H9 (cell line): ENCODE results near the gene MRAP. TPM values are rescaled to one million over a fixed set of nuclear protein-coding genes. Genes with fewer than 3 reads are reported as not detected.

Experiments
- DNase-seq: peaks from one replicate; pipeline ENCODE4 v3.0.0-alpha.2; 2017
- H2AFZ ChIP-seq: one replicate; pipeline ENCODE4 v1.6.1; 2013; ENCODE audit warnings: mild to moderate bottlenecking, low read length, control low read depth, moderate library complexity
- H2AK5ac ChIP-seq: 2 replicates; pipeline ENCODE4 v1.6.1; 2013; ENCODE audit warnings: low read length, control low read depth, mixed read lengths; ENCODE audit not compliant: insufficient read length
- H2BK120ac ChIP-seq: one replicate; pipeline ENCODE4 v1.6.1; 2013; ENCODE audit warnings: low read depth, mild to moderate bottlenecking, low read length, control low read depth, inconsistent platforms; ENCODE audit not compliant: poor library complexity, severe bottlenecking
- H2BK12ac ChIP-seq: 2 replicates; pipeline ENCODE4 v1.6.1; 2013; ENCODE audit warnings: low read length, control low read depth, mixed read lengths, low read depth; ENCODE audit not compliant: insufficient read length
- H2BK15ac ChIP-seq: 2 replicates; pipeline ENCODE4 v1.6.1; 2013; ENCODE audit warnings: low read depth, low read length, control low read depth
- H2BK20ac ChIP-seq: one replicate; pipeline ENCODE4 v1.6.1; 2013; ENCODE audit warnings: low read depth, mild to moderate bottlenecking, low read length, control low read depth, inconsistent platforms; ENCODE audit not compliant: poor library complexity, severe bottlenecking
- H2BK5ac ChIP-seq: 2 replicates; pipeline ENCODE4 v1.6.1; 2013; ENCODE audit warnings: low read length, control low read depth, mixed read lengths; ENCODE audit not compliant: insufficient read length
- H3K14ac ChIP-seq: 2 replicates; pipeline ENCODE4 v1.6.1; 2013; ENCODE audit warnings: low read length, control low read depth; ENCODE audit not compliant: insufficient read depth
- H3K18ac ChIP-seq: 2 replicates; pipeline ENCODE4 v1.6.1; 2013; ENCODE audit warnings: low read depth, mild to moderate bottlenecking, mixed read lengths, low read length, control low read depth; ENCODE audit not compliant: insufficient read length
- H3K23ac ChIP-seq: 2 replicates; pipeline ENCODE4 v1.6.1; 2013; ENCODE audit warnings: low read length, control low read depth, mixed read lengths, low read depth; ENCODE audit not compliant: insufficient read length
- H3K23me2 ChIP-seq: 2 replicates; pipeline ENCODE4 v1.6.1; 2013; ENCODE audit warnings: low read depth, mild to moderate bottlenecking, mixed read lengths, low read length, control low read depth; ENCODE audit not compliant: insufficient read length, poor library complexity, severe bottlenecking
- H3K27ac ChIP-seq: 2 replicates; pipeline ENCODE4 v1.5.1; 2013; ENCODE audit warnings: low read length, control low read depth, mixed read lengths, low read depth; ENCODE audit not compliant: insufficient read length
- H3K27me3 ChIP-seq: 2 replicates; pipeline ENCODE4 v1.6.1; 2013; ENCODE audit warnings: low read length, control low read depth, inconsistent platforms; ENCODE audit not compliant: insufficient read depth
- H3K4ac ChIP-seq: 2 replicates; pipeline ENCODE4 v1.6.1; 2013; ENCODE audit warnings: low read depth, mild to moderate bottlenecking, control low read depth, inconsistent platforms, low read length, moderate library complexity
- H3K4me1 ChIP-seq: 2 replicates; pipeline ENCODE4 v1.6.1; 2013; ENCODE audit warnings: low read length, control low read depth, inconsistent platforms; ENCODE audit not compliant: insufficient read depth
- H3K4me2 ChIP-seq: 2 replicates; pipeline ENCODE4 v1.6.1; 2013; ENCODE audit warnings: low read length, control low read depth, mixed read lengths; ENCODE audit not compliant: insufficient read length, insufficient read depth
- H3K56ac ChIP-seq: 2 replicates; pipeline ENCODE4 v1.6.1; 2013; ENCODE audit warnings: low read depth, mild to moderate bottlenecking, mixed read lengths, low read length, control low read depth; ENCODE audit not compliant: insufficient read length
- H3K79me1 ChIP-seq: 2 replicates; pipeline ENCODE4 v1.6.1; 2013; ENCODE audit warnings: low read depth, mild to moderate bottlenecking, moderate library complexity, low read length, control low read depth, inconsistent platforms; ENCODE audit not compliant: insufficient read depth, poor library complexity, severe bottlenecking
- H3K79me2 ChIP-seq: 2 replicates; pipeline ENCODE4 v1.6.1; 2013; ENCODE audit warnings: low read length, control low read depth, inconsistent platforms; ENCODE audit not compliant: insufficient read depth
- H3K9ac ChIP-seq: 2 replicates; pipeline ENCODE4 v1.6.1; 2013; ENCODE audit warnings: low read length, control low read depth, mixed read lengths; ENCODE audit not compliant: insufficient read length; ENCODE audit errors: extremely low read depth
- H3K9me3 ChIP-seq: one replicate; pipeline ENCODE4 v1.6.1; 2013; ENCODE audit warnings: low read depth, low read length, inconsistent platforms; ENCODE audit not compliant: control insufficient read depth
- H3T11ph ChIP-seq: one replicate; pipeline ENCODE4 v1.6.1; 2013; ENCODE audit warnings: mild to moderate bottlenecking, low read length, control low read depth, inconsistent platforms
- H4K20me1 ChIP-seq: one replicate; pipeline ENCODE4 v1.6.1; 2013; ENCODE audit not compliant: control insufficient read depth, insufficient read length, insufficient read depth
- H4K5ac ChIP-seq: 2 replicates; pipeline ENCODE4 v1.6.1; 2013; ENCODE audit warnings: low read depth, mild to moderate bottlenecking, mixed read lengths, low read length, control low read depth; ENCODE audit not compliant: insufficient read length
- H4K8ac ChIP-seq: replicated peaks from 2 replicates; pipeline ENCODE4 v1.6.1; 2013; ENCODE audit warnings: low read length, control low read depth, mixed read lengths, low read depth; ENCODE audit not compliant: insufficient read length
- H4K91ac ChIP-seq: 2 replicates; pipeline ENCODE4 v1.6.1; 2013; ENCODE audit warnings: low read depth, mild to moderate bottlenecking, moderate library complexity, mixed read lengths, low read length, control low read depth; ENCODE audit not compliant: insufficient read length
- H3K27ac Mint-ChIP-seq, 3 experiments: 2 replicates in 2 of 3; 3 replicates in 1 of 3; pipeline ENCODE4 v1.8.0; 2020 to 2021; ENCODE audit warnings: mixed read lengths in 3 of 3, mild to moderate bottlenecking in 1 of 3, moderate library complexity in 1 of 3
- H3K27me3 Mint-ChIP-seq: 2 replicates; pipeline ENCODE4 v1.8.0; 2021; ENCODE audit warnings: low read depth, mild to moderate bottlenecking, moderate library complexity, mixed read lengths
- H3K36me3 Mint-ChIP-seq, 3 experiments: 2 replicates in 2 of 3; 3 replicates in 1 of 3; pipeline ENCODE4 v1.8.0; 2020 to 2021; ENCODE audit warnings: low read depth in 3 of 3, mixed read lengths in 3 of 3; ENCODE audit not compliant: insufficient read depth in 1 of 3
- H3K4me1 Mint-ChIP-seq, 2 experiments: 2 replicates each; pipeline ENCODE4 v1.8.0; 2020; ENCODE audit warnings: mixed read lengths in 2 of 2
- H3K4me3 Mint-ChIP-seq, 2 experiments: 2 replicates in 1 of 2; 3 replicates in 1 of 2; pipeline ENCODE4 v1.8.0; 2020 to 2021; ENCODE audit warnings: mild to moderate bottlenecking in 2 of 2, mixed read lengths in 2 of 2, moderate library complexity in 1 of 2
- H3K9me3 Mint-ChIP-seq, 2 experiments: 2 replicates in 1 of 2; 3 replicates in 1 of 2; pipeline ENCODE4 v1.8.0; 2020; ENCODE audit warnings: mild to moderate bottlenecking in 2 of 2, mixed read lengths in 2 of 2, moderate library complexity in 1 of 2
- CTCF ChIP-seq: fragments of 200-600 bp; sonication (generic); conservative IDR thresholded peaks from 3 replicates; pipeline ENCODE4 v1.8.0; 2021; ENCODE audit warnings: antibody characterized with exemption, mild to moderate bottlenecking
- WGBS: extraction: QIAGEN DNeasy Blood & Tissue Kit; methylation state at CpG from one replicate; pipeline ENCODE4 v1.1.7; 2013; ENCODE audit warnings: missing lambda C conversion rate, low lambda C conversion rate, mixed read lengths; ENCODE audit not compliant: insufficient read length; ENCODE audit errors: extremely low coverage; 5-methylcytosine and 5-hydroxymethylcytosine counted together
- total RNA-seq: library from RNA; stranded (reverse); gene quantifications from 2 replicates; pipeline ENCODE4 v1.2.1, GENCODE V29; 2021

The MRAP gene
- total RNA-seq, 1 experiment from 2014 or later, result not detected

- Mint-ChIP-seq H3K9me3 (no peaks in the 10 kb centered on the region), H3K4me3 (no peak overlapping the region), H3K36me3 (no peaks in the 10 kb centered on the region), H3K27me3 (peaks cover 3% of the 10 kb centered on the region; the same call in 1 of the 2 replicates), H3K27ac (no peak overlapping the region), H3K4me1 (peaks cover 4 to 5% of the 10 kb centered on the region in 2 experiments; a peak in 3 of 4 replicates)
- no peaks in the 10 kb centered on the region for H3K4me1 ChIP-seq
- H4K8ac ChIP-seq, result no peak overlapping the region
- H2BK120ac ChIP-seq, result no peak overlapping the region
- H3K9me3 ChIP-seq, result no peaks in the 10 kb centered on the region
- no peak overlapping the region for H2BK12ac ChIP-seq
- no peak overlapping the region for H3K4me2 ChIP-seq
- H4K5ac ChIP-seq, result no peak overlapping the region
- no peak overlapping the region for H2BK15ac ChIP-seq
- H3K18ac ChIP-seq, result no peak overlapping the region
- no peaks in the 10 kb centered on the region for H3K79me1 ChIP-seq
- H3K27me3 ChIP-seq, result no peaks in the 10 kb centered on the region
- no peaks in the 10 kb centered on the region for H4K20me1 ChIP-seq
- H2BK5ac ChIP-seq, result no peak overlapping the region
- H2BK20ac ChIP-seq, result no peak overlapping the region
- H3K14ac ChIP-seq, result no peak overlapping the region
- no peak overlapping the region for H3K56ac ChIP-seq
- no peak overlapping the region for H3K4ac ChIP-seq
- H2AK5ac ChIP-seq, result no peak overlapping the region
- H3K23ac ChIP-seq, result no peak overlapping the region
- no peak overlapping the region for H4K91ac ChIP-seq
- H3K9ac ChIP-seq, result no peak overlapping the region
- H3K27ac ChIP-seq, result no peak overlapping the region
- no peak for DNase-seq
- 0 out of 2 replicates have a peak, but pooled peaks cover 1% of the 10 kb centered on the region for H3K79me2 ChIP-seq
- no peak overlapping the region for H2AFZ ChIP-seq
- no peak overlapping the region for H3T11ph ChIP-seq
- H3K23me2 ChIP-seq, result no peaks in the 10 kb centered on the region
- WGBS, result no CpG with 5 or more reads among the region's 12 CpGs
- TF ChIP-seq CTCF, result no peak
Measured at GRCh38 chr21:32256251-32256650, 42.4 kb upstream of the MRAP start.
